ENCODE results near the gene NFIA. TPM values are rescaled to one million over a fixed set of nuclear protein-coding genes. Genes with fewer than 3 reads are reported as not detected.
A peak's percentile ranks its signal among the peaks of the same experiment; 100 is the strongest.

Gene NFIA
- total and polyA plus RNA-seq, 2 of the 13 experiments (the other 11 are each of a cell fraction or from before 2014, with no cell fraction given): 14.7 to 28.5 TPM

DNA sequence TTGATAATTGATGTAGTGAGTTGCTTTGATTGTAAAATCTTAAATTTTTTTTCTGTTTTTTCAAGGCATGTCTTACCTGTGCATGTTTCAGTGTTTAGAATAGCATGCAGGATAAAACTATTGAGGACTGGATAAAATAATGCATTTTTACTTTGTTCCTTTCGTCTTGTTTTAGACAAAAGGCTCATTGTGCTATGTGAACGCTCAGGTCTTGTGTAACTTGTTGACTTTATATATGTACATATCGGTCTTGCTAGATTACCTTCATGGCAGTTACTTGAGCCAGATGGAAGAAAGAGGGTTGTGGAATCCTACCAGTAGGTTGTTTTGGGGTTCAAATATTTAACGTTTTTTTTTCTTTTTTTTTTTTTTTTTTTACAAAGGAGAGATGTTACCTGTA lies 7.0 kb downstream of the NFIA start (continued):
- TF ChIP-seq, protein P1, sequence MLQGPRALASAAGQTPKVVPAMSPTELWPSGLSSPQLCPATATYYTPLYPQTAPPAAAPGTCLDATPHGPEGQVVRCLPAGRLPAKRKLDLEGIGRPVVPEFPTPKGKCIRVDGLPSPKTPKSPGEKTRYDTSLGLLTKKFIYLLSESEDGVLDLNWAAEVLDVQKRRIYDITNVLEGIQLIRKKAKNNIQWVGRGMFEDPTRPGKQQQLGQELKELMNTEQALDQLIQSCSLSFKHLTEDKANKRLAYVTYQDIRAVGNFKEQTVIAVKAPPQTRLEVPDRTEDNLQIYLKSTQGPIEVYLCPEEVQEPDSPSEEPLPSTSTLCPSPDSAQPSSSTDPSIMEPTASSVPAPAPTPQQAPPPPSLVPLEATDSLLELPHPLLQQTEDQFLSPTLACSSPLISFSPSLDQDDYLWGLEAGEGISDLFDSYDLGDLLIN (CRISPR knock-in tag; IDR thresholded peaks at IDR 0.05; ENCODE audit: borderline replicate concordance): no peak
- TF ChIP-seq, protein P2, sequence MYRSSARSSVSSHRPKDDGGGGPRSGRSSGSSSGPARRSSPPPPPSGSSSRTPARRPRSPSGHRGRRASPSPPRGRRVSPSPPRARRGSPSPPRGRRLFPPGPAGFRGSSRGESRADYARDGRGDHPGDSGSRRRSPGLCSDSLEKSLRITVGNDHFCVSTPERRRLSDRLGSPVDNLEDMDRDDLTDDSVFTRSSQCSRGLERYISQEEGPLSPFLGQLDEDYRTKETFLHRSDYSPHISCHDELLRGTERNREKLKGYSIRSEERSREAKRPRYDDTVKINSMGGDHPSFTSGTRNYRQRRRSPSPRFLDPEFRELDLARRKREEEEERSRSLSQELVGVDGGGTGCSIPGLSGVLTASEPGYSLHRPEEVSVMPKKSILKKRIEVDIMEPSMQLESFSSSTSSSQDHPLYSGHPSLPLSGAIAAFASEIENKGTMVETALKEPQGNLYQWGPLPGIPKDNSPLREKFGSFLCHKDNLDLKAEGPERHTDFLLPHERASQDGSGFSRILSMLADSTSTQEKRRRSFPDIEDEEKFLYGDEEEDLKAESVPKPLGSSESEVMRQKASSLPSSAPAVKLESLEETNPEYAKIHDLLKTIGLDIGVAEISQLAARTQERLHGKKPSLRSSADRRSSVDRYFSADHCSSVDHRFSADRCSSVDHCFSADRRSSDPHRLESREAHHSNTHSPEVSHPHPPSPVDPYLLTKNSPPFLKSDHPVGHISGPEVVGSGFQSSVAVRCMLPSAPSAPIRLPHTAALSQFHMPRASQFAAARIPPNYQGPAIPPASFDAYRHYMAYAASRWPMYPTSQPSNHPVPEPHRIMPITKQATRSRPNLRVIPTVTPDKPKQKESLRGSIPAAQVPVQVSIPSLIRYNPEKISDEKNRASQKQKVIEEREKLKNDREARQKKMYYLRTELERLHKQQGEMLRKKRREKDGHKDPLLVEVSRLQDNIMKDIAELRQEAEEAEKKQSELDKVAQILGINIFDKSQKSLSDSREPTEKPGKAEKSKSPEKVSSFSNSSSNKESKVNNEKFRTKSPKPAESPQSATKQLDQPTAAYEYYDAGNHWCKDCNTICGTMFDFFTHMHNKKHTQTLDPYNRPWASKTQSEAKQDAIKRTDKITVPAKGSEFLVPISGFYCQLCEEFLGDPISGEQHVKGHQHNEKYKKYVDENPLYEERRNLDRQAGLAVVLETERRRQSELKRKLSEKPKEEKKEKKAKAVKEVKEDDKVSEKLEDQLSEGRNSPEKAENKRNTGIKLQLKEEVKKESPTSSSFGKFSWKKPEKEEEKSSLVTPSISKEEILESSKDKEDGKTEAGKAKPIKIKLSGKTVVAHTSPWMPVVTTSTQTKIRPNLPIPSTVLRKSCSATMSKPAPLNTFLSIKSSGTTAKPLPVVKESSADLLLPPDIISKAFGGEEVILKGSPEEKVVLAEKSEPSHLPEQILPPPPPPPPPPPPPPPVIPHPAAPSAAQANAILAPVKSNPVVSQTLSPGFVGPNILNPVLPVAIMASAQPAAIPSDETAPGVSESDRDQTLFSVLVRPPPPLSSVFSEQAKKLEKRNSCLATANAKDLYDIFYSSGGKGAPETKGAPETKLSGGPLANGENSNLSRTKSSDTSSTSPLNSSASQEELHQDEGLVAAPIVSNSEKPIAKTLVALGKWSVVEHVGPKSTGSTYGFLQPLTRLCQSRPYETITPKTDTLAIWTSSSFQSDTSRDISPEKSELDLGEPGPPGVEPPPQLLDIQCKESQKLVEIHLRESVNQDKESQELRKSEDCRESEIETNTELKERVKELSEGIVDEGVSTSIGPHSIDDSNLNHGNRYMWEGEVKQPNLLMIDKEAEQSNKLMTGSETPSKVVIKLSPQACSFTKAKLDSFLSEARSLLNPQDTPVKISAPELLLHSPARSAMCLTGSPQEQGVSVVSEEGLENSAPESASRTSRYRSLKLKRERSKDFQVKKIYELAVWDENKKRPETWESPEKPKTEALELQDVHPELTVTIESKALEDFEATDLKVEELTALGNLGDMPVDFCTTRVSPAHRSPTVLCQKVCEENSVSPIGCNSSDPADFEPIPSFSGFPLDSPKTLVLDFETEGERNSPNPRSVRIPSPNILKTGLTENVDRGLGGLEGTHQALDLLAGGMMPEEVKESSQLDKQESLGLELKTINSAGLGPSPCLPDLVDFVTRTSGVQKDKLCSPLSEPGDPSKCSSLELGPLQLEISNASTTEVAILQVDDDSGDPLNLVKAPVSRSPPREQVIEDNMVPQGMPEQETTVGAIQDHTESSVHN (CRISPR knock-in tag; IDR thresholded peaks at IDR 0.05): no peak
- TF ChIP-seq, protein P3, sequence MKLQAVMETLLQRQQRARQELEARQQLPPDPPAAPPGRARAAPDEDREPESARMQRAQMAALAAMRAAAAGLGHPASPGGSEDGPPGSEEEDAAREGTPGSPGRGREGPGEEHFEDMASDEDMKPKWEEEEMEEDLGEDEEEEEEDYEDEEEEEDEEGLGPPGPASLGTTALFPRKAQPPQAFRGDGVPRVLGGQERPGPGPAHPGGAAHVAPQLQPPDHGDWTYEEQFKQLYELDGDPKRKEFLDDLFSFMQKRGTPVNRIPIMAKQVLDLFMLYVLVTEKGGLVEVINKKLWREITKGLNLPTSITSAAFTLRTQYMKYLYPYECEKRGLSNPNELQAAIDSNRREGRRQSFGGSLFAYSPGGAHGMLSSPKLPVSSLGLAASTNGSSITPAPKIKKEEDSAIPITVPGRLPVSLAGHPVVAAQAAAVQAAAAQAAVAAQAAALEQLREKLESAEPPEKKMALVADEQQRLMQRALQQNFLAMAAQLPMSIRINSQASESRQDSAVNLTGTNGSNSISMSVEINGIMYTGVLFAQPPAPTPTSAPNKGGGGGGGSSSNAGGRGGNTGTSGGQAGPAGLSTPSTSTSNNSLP (IDR thresholded peaks at IDR 0.05; ENCODE audit: low read depth, low read length): peak; percentile 83
- TF ChIP-seq, protein P4, sequence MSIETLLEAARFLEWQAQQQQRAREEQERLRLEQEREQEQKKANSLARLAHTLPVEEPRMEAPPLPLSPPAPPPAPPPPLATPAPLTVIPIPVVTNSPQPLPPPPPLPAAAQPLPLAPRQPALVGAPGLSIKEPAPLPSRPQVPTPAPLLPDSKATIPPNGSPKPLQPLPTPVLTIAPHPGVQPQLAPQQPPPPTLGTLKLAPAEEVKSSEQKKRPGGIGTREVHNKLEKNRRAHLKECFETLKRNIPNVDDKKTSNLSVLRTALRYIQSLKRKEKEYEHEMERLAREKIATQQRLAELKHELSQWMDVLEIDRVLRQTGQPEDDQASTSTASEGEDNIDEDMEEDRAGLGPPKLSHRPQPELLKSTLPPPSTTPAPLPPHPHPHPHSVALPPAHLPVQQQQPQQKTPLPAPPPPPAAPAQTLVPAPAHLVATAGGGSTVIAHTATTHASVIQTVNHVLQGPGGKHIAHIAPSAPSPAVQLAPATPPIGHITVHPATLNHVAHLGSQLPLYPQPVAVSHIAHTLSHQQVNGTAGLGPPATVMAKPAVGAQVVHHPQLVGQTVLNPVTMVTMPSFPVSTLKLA (IDR thresholded peaks at IDR 0.05): no peak
- TF ChIP-seq ZMAT3 (CRISPR knock-in tag; conservative IDR thresholded peaks at IDR 0.05) (no peak), SALL1 (CRISPR knock-in tag; IDR thresholded peaks at IDR 0.05) (peak; percentile 24; the same call in 1 of the 2 replicates), ZNF333 (CRISPR knock-in tag; IDR thresholded peaks at IDR 0.05; ENCODE audit: borderline replicate concordance) (no peak), EP300 (IDR thresholded peaks at IDR 0.05; ENCODE audit: low read depth in 2 of 2, low read length in 2 of 2) (peak; percentile 56 to 90; a peak in 3 of 4 replicates), EP300 (CRISPR knock-in tag; IDR thresholded peaks at IDR 0.05; ENCODE audit: borderline replicate concordance) (no peak; the same call in 1 of the 2 replicates), ZNF343 (CRISPR knock-in tag; IDR thresholded peaks at IDR 0.05) (no peak), MAFK (conservative IDR thresholded peaks at IDR 0.05 in 1 of 2, IDR thresholded peaks at IDR 0.05 in 1 of 2; ENCODE audit: low read length in 2 of 2) (no peak), TCF7 (IDR thresholded peaks at IDR 0.05; ENCODE audit: low read depth) (peak; percentile 56), EEA1 (CRISPR knock-in tag; IDR thresholded peaks at IDR 0.05; ENCODE audit: borderline replicate concordance) (no peak)
- TF ChIP-seq, protein P5, sequence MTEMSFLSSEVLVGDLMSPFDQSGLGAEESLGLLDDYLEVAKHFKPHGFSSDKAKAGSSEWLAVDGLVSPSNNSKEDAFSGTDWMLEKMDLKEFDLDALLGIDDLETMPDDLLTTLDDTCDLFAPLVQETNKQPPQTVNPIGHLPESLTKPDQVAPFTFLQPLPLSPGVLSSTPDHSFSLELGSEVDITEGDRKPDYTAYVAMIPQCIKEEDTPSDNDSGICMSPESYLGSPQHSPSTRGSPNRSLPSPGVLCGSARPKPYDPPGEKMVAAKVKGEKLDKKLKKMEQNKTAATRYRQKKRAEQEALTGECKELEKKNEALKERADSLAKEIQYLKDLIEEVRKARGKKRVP (CRISPR knock-in tag; IDR thresholded peaks at IDR 0.05): peak in 1 of 2 experiments; percentile 33; a peak in 1 of 4 replicates
